ENCODE data around the gene LMO3.

DNA sequence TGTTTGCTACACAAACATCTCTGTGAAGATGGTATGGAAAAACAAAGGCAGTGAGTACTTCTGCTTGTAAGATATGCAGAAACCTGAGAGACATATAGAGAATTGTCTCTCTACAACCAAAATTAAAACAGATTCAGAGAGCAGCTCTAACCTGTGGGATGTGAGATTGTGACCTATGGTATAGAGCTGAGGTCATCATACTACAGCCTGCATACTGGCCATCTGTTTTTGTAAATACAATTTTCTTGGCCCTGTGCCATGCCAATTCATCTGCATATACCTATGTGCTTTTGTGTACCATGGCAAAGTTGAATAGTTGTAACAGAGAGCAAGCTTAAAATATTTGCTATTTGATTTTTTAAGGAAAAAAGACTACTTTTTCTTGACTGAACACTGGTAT lies 99.6 kb downstream of the LMO3 start:
- TF ChIP-seq EZH2phosphoT487 (IDR thresholded peaks at IDR 0.05) = no peak
- TF ChIP-seq, protein P1, sequence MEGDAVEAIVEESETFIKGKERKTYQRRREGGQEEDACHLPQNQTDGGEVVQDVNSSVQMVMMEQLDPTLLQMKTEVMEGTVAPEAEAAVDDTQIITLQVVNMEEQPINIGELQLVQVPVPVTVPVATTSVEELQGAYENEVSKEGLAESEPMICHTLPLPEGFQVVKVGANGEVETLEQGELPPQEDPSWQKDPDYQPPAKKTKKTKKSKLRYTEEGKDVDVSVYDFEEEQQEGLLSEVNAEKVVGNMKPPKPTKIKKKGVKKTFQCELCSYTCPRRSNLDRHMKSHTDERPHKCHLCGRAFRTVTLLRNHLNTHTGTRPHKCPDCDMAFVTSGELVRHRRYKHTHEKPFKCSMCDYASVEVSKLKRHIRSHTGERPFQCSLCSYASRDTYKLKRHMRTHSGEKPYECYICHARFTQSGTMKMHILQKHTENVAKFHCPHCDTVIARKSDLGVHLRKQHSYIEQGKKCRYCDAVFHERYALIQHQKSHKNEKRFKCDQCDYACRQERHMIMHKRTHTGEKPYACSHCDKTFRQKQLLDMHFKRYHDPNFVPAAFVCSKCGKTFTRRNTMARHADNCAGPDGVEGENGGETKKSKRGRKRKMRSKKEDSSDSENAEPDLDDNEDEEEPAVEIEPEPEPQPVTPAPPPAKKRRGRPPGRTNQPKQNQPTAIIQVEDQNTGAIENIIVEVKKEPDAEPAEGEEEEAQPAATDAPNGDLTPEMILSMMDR (IDR thresholded peaks at IDR 0.05) = no peak
